Neutrophil (primary cell): ENCODE measurements around the gene ALLC.

Experiments
- H3K27ac ChIP-seq: fragments of 200-600 bp; sonication (generic); 2 replicates; pipeline ENCODE4 v1.5.1; 2016; ENCODE audit warnings: mild to moderate bottlenecking, moderate library complexity
- H3K27me3 ChIP-seq: fragments of 200-600 bp; sonication (generic); 2 replicates; pipeline ENCODE4 v1.6.0; 2016; ENCODE audit warnings: mild to moderate bottlenecking
- H3K36me3 ChIP-seq: fragments of 200-600 bp; sonication (generic); 2 replicates; pipeline ENCODE4 v1.5.1; 2017
- H3K4me1 ChIP-seq, 2 experiments: fragments of 200-600 bp in 1 of 2; sonication (generic) in 1 of 2; 1 replicate in 1 of 2; 2 replicates in 1 of 2; pipeline versions ENCODE4 v1.5.1 to v1.6.1; 2013 to 2016; ENCODE audit warnings: low read depth in 1 of 2, low read length in 1 of 2, mild to moderate bottlenecking in 1 of 2, moderate library complexity in 1 of 2; ENCODE audit not compliant: control insufficient read depth in 1 of 2, insufficient read depth in 1 of 2
- H3K4me3 ChIP-seq, 2 experiments: fragments of 200-600 bp in 1 of 2; sonication (generic) in 1 of 2; 1 replicate in 1 of 2; 2 replicates in 1 of 2; pipeline ENCODE4 v1.5.1; 2013 to 2016; ENCODE audit warnings: low read depth in 1 of 2, low read length in 1 of 2, mild to moderate bottlenecking in 1 of 2, moderate library complexity in 1 of 2
- H3K9me3 ChIP-seq: fragments of 200-600 bp; sonication (generic); 2 replicates; pipeline ENCODE4 v1.5.1; 2016
- CTCF ChIP-seq: fragments of 200-600 bp; sonication (generic); IDR thresholded peaks from 2 replicates; pipeline ENCODE4 v1.5.1; 2016; ENCODE audit warnings: antibody characterized with exemption

Gene ALLC

DNA sequence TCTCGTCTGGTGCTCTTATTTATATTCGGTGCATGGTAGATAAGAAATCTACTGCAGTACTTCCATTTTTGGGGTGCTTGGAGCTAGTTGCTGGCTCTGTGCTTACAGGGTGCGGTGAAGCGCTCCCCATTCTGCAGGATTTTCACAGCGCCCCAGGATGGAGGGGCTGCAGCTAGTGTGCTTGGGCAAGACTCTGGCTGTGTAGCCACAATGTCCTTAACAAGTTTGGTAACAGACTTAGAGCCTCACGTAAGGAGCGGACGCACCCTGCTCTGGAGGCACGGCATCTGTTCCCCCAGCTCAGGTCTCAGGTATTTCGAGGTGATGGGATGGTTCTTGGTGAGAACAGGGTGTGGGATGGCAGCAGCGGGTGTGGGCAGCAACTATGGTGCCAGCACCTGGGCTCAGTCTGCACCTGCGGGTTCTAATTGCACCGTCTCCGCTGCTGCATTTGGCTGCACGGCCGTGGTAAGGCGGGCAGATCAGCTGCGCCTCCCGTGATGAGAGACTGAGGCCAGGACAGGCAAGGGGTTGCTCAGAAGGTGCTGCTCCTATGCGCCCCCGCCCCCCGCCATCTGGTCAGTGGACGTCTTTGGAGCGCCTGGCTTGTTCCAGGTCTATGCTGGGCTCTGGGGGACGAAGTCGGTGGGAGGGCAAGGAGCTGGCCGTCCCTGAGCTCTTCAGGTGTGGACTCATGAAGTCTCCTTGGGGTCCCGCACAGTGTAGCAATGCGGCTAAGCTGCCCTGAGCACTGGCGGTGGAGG, 20.1 kb upstream of the ALLC start:
- Histone ChIP-seq H3K27me3 (no peaks in the 10 kb centered on the region), H3K27ac (no peak overlapping the region), H3K36me3 (no peaks in the 10 kb centered on the region), H3K4me1 (no peaks in the 10 kb centered on the region), H3K4me3 (no peak overlapping the region), H3K9me3 (no peaks in the 10 kb centered on the region)
- TF ChIP-seq CTCF = no peak

GRCh38 chr2:3638456-3638810, 19.6 kb upstream of the ALLC start:
- Histone ChIP-seq H3K9me3 (no peaks in the 10 kb centered on the region), H3K27me3 (no peaks in the 10 kb centered on the region), H3K4me1 (no peaks in the 10 kb centered on the region), H3K36me3 (no peaks in the 10 kb centered on the region), H3K4me3 (no peak overlapping the region), H3K27ac (no peak overlapping the region)
- no peak for TF ChIP-seq CTCF

DNA sequence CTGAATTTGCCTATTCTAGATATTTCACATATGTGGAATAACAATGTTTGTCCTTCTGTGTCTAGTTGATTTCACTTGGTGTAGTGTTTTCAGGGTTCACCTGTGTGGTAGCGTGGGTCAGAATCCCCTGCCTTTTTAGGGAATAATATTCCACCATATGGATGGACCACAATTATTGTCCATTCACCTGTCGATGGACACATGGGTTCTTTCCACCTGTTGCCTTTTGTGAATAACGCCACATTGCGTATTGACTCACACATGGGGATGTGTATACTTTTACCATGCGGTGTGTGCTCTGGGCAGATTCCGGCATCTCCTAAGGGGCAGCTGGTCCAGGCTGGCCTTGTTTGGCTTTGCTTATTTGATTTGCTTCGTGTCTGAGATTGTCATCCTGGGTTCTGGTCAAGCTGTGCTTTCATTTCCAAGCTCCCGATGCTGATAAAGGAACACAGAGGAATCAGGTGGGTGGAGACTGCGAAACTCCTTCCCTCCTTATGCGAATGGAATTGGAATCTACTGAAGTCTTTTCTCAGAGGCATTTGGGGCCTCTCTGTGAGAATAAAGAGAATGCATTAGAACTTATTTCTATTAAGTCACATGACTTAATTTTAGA, 18.9 kb upstream of the ALLC start:
- Histone ChIP-seq H3K36me3 (no peaks in the 10 kb centered on the region), H3K27me3 (no peaks in the 10 kb centered on the region), H3K9me3 (no peaks in the 10 kb centered on the region), H3K27ac (no peak overlapping the region), H3K4me1 (no peaks in the 10 kb centered on the region), H3K4me3 (no peak overlapping the region)
- TF ChIP-seq CTCF = no peak

GRCh38 chr2:3639653-3640052, 18.3 kb upstream of the ALLC start:
- TF ChIP-seq CTCF = no peak

DNA sequence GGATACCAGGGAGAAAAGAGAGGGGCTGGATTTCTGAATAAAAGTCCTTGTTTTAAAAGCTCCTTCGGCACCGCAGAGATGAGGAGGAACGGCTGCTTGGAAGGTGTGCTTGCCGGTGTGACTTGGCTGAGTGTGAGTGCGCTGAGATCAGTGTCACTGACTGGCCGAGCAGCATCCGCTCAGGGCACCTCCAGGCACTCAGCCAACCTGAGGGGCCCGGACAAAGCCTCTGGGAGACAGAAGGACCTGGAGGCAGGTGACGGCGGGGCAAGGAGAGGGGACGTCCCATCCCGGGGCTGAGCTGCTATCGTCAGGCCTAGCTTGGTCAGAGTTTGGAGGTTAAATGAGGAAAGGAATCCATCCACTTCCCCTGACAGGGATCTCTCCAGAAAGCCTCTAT, 16.8 kb upstream of the ALLC start:
- Histone ChIP-seq H3K4me3 (no peak overlapping the region), H3K27me3 (peaks cover 3% of the 10 kb centered on the region), H3K9me3 (no peaks in the 10 kb centered on the region), H3K4me1 (no peaks in the 10 kb centered on the region), H3K36me3 (no peaks in the 10 kb centered on the region), H3K27ac (no peak overlapping the region)
- TF ChIP-seq CTCF = no peak

More at GRCh38 chr2:3639653-3640052, 18.3 kb upstream of the ALLC start:
- H3K27ac ChIP-seq = no peak overlapping the region
- no peaks in the 10 kb centered on the region for H3K9me3 ChIP-seq
- no peak overlapping the region for H3K4me3 ChIP-seq
- no peaks in the 10 kb centered on the region for H3K27me3 ChIP-seq
- no peaks in the 10 kb centered on the region for H3K4me1 ChIP-seq
- no peaks in the 10 kb centered on the region for H3K36me3 ChIP-seq
